Activated CD8-positive, alpha-beta memory T cell treated with anti-CD3 and anti-CD28 coated beads for 4 hours (primary cell): Measurements from ENCODE around the gene DEPP1.
"Not testable (repeated sequence)": the region's sequence is repeated elsewhere in the genome, so short reads cannot be mapped to it uniquely, and the experiment has no call there.

Experiments
- DNase-seq, 2 donors: peaks; one replicate each; pipeline ENCODE4 v3.0.0-alpha.2; 2020; ENCODE audit warnings: low read depth in 2 of 2

Gene DEPP1, protein sequence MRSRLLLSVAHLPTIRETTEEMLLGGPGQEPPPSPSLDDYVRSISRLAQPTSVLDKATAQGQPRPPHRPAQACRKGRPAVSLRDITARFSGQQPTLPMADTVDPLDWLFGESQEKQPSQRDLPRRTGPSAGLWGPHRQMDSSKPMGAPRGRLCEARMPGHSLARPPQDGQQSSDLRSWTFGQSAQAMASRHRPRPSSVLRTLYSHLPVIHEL

GRCh38 chr10:44978570-44979280 is at the start of gene DEPP1:
TSS of gene DEPP1 (minus strand) at chr10:44978809. CDS start at chr10:44978030, 779 bp downstream.
- no peak for DNase-seq

GRCh38 chr10:45023426-45023825 is 44.8 kb upstream of the DEPP1 start:
- DNase-seq, result no peak

DNA sequence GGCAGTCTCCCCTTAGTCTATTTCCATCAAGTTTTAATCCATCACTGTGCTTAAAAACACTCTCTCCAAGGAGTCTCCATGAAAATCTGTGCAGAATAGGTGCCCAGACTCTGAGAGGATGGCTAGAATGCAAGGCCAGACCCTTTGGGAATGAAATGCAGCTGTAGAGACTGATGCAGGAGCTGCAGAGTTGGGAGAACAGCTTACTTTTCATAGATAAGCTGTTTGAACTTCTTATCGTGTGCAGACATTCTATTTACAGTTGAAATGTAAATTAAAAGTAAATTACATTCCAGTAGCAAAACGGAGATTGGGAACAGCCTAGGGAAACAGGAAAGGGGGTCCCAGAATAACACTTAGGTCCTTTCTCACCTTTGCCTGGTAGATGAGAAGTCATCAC is 37.0 kb upstream of the DEPP1 start:
- DNase-seq, result no peak

GRCh38 chr10:45014557-45014956 is 35.9 kb upstream of the DEPP1 start:
- not testable (repeated sequence) for DNase-seq

DNA sequence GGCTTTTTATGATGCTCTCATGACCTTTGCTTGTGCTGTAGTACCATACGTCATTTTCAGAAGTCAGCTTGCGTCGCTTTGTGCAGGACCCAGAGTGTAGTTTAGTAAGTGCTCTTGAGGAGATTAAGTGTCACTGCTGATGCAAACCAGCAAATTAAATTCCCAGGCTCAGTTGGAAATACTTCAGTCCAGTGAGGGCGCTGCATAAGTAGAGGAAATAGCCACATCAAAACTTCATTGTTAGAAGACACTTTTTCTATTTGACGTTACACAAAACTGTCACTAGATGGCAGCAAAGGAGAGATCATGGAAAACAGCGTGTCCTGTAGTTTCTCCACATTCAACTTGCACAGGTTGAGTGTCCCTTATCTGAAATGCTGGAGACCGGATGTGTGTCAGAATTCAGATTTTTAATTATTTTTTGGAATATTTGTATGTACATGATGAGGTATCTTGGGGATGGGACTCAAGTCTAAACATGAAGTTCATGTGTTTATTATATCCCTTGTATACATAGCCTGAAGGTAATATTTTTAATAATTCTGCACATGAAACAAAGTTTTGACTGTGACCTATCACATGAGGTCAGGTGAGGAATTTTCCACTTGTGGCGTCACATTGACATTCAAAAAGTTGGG is 30.0 kb upstream of the DEPP1 start:
- DNase-seq, result no peak

GRCh38 chr10:45006276-45007030 is 27.8 kb upstream of the DEPP1 start:
- DNase-seq, result no peak

GRCh38 chr10:45005284-45005683 is 26.7 kb upstream of the DEPP1 start:
- DNase-seq, result no peak

- DNase-seq, result no peak
These were observed 26.1 kb upstream of the DEPP1 start for GRCh38 chr10:45004661-45005060.

GRCh38 chr10:45003432-45004000 is 24.9 kb upstream of the DEPP1 start:
- DNase-seq, result no peak

- DNase-seq, result peak in 1 of 2 donors; percentile 6
These were observed 23.0 kb upstream of the DEPP1 start for GRCh38 chr10:45001381-45002148.

DNA sequence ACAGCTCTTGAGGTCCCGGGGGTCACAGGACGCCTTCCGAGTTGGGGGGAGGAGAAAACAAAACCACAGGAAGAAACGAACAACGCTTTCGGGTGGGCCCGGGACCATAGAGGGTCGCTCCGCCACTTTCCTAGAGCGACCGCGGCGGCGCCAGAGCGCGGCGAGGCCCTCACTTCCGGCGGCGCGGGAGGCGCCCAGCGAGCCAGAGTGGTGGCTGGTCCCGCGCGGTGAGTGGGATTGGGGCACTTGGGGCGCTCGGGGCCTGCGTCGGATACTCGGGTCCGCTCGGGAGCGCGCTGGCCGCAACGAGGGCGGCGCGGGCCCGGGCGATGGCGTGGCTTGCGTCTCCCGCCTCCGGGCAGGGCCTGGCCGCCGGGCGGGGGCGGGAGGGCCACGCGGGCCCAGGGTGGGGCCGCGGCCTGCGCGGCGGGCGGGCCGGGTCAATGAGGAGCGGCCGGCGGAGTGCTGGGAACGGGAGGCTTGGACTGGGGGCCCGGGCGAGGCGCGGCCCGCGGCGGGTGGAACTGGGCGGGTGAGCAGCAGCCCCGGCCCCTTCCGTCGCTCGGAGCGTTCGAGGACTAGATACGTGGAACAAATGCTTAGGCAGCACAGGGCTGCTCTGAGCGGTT is 22.3 kb upstream of the DEPP1 start, which contains the start of gene ZNF22:
ZNF22 (plus strand) TSS at position 172 of the 629 bp plus-strand sequence. CDS start 2,446 bp downstream, outside the sequence.
- peak; percentile 58 to 62 for DNase-seq

- DNase-seq, result no peak
These were observed 21.6 kb upstream of the DEPP1 start for GRCh38 chr10:45000138-45000751.

GRCh38 chr10:44998146-44998631 is 19.6 kb upstream of the DEPP1 start:
- DNase-seq, result no peak

DNA sequence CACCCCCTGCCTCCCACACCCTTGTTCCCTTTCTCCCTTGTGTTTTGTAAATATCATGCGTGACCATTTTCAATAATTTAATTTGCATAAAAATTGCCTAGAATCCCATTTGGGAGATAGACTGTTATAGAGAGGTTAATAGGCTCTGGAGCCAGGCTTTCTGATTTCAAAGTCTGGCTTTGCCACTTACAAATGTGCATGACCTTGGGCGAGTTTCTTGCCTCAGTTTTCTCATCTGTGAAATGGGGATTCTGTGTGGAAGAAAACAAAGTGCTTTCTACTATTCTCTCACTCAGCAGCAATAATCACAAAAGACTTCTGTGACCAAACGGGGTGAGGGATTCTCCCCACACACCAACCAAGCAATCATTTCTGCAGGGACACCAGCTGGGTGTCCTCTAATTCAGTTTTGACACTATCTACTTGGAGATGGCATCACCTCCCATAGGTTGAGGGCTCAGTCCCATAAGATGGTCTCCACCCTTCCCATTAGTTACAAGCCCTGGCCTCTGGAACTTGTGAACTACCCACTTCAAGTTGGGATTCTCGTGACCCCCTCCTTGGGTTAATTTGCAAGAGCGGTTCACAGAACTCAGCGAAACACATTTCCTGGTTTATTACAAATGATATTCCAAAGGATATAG is 18.6 kb upstream of the DEPP1 start:
- DNase-seq, result no peak

GRCh38 chr10:44995914-44996669 is 17.5 kb upstream of the DEPP1 start:
- no peak for DNase-seq

DNA sequence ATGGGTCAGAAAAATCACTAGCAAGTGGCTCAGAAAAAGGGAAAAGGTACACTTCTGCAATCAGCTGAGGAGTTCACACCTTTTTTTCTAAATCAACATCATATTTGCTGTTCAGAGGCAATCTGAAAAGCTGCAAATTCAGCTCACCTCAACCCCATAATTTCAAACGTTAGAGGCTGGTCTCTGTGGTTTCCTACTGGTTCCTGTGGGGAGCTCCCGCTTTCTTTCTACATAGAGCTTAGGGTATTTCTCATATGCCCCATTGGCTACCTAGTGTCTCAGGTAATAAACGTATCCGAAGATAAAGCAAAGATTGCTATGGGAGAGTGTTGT is 16.9 kb upstream of the DEPP1 start:
- DNase-seq, result no peak

- no peak for DNase-seq
These were observed 16.3 kb upstream of the DEPP1 start for GRCh38 chr10:44994752-44995530.
